ENCODE measurements around the gene GPC2.
A peak's percentile ranks its signal among the peaks of the same experiment; 100 is the strongest.
"Not testable (repeated sequence)": the region's sequence is repeated elsewhere in the genome, so short reads cannot be mapped to it uniquely, and the experiment has no call there.

The GPC2 gene

DNA sequence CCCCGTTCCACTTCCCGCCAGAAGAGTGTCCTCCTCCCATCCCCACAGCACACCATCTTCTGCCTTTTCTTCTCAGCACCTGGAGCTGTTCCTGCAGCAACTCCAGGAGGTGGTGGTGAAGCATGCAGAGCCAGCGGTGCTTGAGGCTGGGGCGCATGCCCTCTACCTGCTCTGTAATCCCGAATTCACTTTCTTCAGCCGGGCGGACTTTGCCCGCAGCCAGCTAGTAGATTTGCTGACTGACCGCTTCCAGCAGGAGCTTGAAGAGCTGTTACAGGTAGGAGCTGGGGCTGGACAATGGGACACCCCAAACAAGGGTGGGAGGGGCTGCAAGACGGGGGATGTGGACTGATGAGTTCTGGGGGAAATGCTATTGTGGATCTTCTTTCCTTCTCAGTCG, 23.5 kb upstream of the GPC2 start:
- no peak for DNase-seq

DNA sequence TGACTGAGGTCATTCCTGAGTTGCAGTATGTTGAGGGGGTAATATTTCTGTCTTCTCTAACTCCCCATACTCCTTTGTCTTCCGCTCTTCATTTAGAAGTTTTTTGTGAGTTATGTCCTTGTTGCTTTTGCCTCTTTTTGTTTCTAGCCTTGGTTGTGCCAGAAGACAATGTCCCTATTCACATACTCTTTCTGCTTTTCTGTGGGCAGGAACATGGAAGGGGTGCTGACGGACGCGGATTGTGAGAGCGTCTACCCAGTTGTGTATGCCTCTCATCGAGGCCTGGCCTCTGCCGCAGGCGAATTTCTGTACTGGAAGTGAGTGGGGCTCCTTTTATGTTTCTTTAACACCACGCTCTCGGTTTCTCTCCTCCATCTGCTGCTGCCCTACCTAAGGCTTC, 21.1 kb upstream of the GPC2 start:
- DNase-seq: no peak

DNA sequence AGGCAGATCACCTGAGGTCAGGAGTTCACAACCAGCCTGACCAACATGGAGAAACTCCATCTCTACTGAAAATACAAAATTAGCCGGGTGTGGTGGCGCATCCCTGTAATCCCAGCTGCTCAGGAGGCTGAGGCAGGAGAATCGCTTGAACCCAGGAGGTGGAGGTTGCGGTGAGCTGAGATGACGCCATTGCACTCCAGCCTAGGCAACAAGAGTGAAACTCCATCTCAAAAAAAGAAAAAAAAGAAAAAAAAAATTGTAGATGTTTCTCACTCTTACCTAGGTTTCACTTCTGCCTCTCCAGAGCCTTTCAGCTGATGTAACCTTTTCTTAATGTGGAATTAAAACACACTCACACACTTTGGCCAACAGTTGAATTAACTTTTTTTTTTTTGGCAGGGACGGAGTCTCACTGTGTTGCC, 18.7 kb upstream of the GPC2 start:
- DNase-seq: not testable (repeated sequence)

GRCh38 chr7:100195222-100195621, 18.0 kb upstream of the GPC2 start:
- DNase-seq: no peak

GRCh38 chr7:100192969-100193368, 15.8 kb upstream of the GPC2 start:
- DNase-seq: no peak

- not testable (repeated sequence) for DNase-seq
These were observed 15.2 kb upstream of the GPC2 start for GRCh38 chr7:100192281-100192862.

GRCh38 chr7:100191775-100192174, 14.6 kb upstream of the GPC2 start:
- DNase-seq: no peak

DNA sequence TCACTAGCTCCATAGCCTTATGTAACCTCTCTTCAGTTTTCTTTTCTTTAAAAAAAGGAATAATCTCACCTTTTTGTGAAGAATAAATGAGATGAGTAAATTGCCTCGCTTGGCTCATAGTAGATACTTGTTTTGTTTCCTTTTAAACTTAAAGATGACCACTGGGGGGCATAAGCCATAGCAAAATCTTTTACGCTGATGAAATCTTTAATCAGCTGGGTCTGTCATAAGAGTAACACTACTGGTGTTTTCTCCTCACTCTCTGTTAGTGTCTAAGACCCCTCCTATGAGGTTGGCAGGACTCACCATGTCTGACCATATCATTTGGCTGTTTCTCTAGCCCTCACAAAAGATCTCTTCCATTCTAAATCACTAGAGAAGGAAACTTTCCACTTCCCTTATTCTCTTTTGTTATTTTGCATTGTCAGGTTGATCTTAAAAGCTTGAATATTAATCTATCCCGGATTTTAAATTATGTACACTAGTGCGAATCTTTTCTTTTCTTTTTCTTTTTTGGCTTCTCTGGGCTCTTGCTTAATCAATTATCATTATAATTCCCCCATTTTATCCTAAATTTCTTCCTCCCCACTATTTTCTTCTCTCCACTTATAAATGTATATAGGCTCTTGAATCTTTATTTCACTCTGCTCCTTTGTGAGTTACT, 13.0 kb upstream of the GPC2 start:
- DNase-seq: no peak

- no peak for DNase-seq
These were observed 11.9 kb upstream of the GPC2 start for GRCh38 chr7:100189061-100189460.

DNA sequence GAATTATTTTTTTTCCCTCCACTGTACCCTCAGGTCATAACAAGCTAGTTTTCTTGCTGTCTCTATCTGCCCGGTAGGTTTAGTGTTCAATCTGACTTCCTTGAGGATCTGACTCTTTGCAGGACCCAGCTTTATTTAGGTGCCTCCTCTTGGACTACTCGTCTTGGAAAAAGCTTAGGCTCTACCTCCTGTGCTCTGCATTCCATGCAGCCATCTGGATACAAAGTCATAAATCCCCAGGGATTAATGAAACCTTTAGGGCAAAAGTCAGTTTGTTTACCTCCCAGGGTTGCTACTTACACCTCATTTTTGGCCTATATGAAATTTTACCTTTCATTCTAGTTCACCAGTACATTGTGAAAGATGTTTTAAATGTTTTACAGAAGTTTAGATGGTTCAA, 8.5 kb upstream of the GPC2 start:
- DNase-seq: peak; percentile 54

- DNase-seq: not testable (repeated sequence)
These were observed 5.9 kb upstream of the GPC2 start for GRCh38 chr7:100183090-100183489.

DNA sequence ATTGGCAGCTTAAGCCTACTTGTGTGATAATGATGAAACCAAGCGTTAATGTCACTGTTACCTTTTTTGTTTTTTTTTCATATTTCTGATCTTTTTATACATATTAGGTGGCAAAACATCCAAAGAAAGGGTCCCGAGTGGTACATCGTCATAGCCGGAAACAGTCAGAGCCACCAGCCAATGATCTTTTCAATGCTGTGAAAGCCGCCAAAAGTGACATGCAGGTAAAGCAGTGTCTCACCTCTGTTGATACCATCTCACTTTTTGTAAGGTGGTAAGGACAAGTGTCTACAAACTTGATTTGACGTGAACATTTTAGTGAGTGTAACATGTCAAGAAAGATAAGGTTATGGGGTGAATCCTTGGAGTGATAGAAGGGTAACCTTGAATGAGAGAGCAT, 5.4 kb upstream of the GPC2 start:
- DNase-seq: not testable (repeated sequence)

DNA sequence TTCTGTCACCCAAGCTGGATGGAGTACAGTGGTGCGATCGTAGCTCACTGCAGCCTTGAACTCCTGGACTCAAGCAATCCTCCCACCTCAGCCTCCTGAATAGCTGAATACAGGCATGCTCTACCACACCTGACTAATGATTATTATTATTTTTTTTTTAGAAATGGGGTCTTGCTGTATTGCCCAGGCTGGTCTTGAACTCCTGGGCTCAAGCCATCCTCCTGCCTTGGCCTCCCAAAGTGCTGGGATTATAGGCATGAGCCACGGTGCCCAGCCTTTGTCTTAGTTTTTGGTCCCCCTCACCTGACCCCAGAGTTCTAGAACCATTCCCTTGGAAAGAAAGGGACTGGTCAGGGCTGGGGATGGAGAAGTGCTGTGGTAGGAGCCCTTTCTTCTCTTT, 2.9 kb upstream of the GPC2 start:
- DNase-seq: not testable (repeated sequence)

DNA sequence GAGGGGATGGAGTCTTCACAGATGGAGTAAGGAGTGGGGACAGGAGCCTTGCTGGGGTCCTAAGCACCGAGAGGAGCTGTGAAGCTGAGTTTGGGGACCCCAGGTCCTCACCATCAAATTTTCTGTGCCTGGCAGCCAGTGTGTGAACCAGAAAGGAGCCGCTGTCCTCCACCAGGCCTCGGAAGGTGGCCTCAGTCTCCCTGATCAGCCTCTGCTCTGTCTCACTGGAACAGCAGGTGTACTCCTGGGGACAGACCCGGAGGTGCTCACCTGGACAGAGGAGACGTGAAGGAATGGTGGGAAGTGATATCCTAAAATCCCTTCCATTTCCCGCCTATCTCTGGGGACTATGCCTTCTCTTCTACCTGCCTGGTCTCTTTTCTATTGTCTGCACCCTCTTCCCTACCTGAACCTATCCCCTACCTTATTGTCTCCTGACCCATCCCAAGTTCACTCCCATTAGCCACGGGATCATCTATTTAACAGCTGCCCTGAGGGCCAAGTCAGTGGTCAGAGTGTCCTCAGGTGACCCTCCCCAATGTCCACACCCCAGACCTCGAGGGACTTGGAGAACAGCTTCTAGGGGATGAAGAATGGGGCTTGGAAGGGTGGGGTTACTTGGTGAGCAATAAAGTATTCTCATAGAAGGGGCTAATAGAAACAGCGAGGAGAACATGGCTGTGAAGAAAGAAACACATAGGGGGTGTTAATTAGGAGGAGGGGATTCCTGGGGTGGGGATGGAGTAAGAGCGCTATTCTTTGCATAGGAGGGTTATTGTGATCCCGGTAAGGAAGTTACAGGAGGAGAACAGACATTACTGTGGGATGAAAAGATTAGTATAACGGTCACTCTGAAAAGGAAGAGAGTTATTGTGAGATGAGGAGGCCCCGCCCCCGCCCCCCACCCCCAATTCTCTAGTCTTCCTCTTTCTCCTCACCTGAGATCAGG, 811 bp downstream of the GPC2 start:
- no peak for DNase-seq

DNA sequence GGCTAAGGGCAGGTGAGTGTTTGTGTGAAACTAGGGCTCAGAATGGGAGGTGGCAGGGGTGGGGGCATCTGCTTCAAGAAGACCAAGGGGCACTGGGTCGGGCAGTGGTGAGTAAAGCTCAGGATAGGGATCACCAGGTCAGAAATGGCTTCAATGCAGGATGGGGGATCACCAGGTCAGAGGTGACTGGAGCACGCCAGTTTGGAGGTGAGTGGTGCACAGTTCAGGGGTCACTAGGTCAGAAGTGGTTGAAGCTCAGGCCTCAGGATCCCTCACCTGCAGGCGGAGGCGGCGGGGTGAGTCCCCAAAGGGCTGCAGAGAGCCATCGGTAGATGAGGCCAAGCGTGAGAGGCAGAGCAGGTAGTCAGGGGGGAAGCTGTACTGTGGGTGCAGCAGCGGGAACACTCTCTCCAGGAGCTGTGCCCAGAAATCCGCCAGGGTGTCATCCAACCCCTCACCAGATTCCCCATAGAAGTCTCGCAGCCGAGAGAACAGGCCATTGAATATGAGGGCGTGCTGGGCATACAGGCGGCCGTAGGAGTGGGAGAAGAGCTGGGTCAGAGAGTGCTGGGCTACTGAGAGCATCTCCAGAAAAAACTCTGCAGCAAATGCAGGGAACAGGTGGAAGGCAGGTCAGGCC, 1.8 kb downstream of the GPC2 start:
- no peak for DNase-seq

DNA sequence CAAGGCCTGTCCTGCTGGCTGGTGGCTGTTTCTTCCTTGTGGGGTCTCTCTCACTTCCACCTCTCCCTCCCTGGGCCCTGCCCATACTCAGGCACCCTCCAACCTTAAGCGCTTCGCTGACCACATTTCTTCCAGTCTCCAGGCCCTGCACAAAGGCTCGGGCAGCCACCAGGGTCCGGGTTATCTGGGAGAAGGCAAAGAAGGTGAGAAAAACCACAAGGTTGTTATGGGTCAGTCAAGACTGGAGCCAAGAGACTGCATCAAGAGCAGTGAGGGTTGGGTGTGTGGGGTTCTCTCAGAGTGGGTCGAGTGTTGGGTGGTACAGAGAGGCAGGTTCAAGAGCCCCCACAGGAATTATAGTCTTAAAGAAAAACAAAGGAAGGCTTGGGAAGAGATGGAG, 2.6 kb downstream of the GPC2 start:
- DNase-seq: no peak

GRCh38 chr7:100173806-100174495, 3.2 kb downstream of the GPC2 start:
- DNase-seq: no peak

- no peak for DNase-seq
These were observed 5.3 kb downstream of the GPC2 start for GRCh38 chr7:100171840-100172239.

GRCh38 chr7:100171087-100171681, 6.0 kb downstream of the GPC2 start:
- no peak for DNase-seq

GRCh38 chr7:100170101-100170897, 6.9 kb downstream of the GPC2 start:
- DNase-seq: no peak

- no peak for DNase-seq
These were observed 7.9 kb downstream of the GPC2 start for GRCh38 chr7:100169147-100169850.
